Medulla oblongata (tissue), 1 donor: Measurements from ENCODE around the gene PLEKHA7.

Experiments
- DNase-seq: peaks from one replicate; pipeline ENCODE4 v3.0.0-alpha.2; 2015; ENCODE audit errors: extremely low spot score

PLEKHA7 gene

DNA sequence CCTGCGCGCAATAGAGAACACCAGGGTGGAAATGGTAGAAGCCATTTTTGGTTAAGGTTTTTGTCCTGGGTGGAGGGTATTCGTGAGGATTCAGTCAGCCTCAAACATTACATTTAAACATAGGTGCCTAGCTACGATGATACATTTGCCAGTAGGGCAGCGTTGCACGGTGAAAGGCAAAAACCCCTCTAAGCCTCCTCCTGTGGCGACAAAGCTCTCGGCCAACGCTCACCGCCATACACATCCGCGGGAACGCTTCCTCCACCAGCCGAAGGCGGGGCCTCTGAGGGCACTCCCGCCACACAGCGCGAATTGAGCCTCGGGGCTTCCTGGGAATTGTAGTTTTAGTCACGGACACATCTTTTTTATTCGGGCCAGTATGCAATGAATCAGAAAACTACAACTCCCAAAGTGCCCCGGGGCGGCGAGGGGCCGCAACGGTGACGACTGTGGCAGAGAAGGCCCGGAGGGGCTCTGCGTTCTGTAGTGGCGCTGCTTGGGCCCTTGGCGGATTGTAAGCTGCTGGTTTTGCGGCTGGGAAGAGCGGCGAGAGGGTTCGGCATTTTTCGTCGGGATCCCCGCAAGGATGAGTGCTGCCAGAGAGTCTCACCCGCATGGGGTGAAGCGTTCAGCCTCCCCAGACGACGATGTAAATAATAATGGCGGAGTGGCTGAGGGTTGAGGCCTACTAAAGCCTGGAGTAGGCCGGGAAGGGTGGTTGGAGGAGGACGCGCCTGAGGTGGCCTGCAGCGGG lies 275.8 kb downstream of the PLEKHA7 start, which contains the start of gene C11orf58:
TSS of gene C11orf58 (plus strand) at position 455 of the 754 bp plus-strand sequence. CDS start at position 587, 132 bp downstream.
- peak; percentile 99 for DNase-seq

DNA sequence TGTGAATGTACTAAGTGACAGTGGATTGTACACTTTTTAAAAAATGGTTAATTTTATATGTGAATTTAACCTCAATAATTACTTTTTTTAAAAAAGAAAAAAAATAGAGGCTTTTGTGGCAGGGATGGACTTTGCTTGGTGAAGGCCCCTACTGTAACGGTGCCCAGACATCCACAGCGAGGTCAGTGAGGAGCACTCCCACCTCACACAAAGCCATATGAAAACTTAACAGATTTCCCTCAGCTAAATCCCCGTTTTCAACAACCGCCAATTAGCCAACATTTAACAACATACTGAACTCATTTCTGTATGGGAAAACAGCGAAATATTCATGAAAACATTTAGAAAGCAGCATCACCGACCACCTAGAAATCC lies 276.4 kb downstream of the PLEKHA7 start:
- DNase-seq, result no peak
